H9 (cell line): ENCODE measurements around the gene ALKBH2. TPM values are rescaled to one million over a fixed set of nuclear protein-coding genes. Genes with fewer than 3 reads are reported as not detected.

Source experiments
- DNase-seq: peaks from one replicate; pipeline ENCODE4 v3.0.0-alpha.2; 2017
- H2AFZ ChIP-seq: one replicate; pipeline ENCODE4 v1.6.1; 2013; ENCODE audit warnings: mild to moderate bottlenecking, low read length, control low read depth, moderate library complexity
- H2AK5ac ChIP-seq: 2 replicates; pipeline ENCODE4 v1.6.1; 2013; ENCODE audit warnings: low read length, control low read depth, mixed read lengths; ENCODE audit not compliant: insufficient read length
- H2BK120ac ChIP-seq: one replicate; pipeline ENCODE4 v1.6.1; 2013; ENCODE audit warnings: low read depth, mild to moderate bottlenecking, low read length, control low read depth, inconsistent platforms; ENCODE audit not compliant: poor library complexity, severe bottlenecking
- H2BK12ac ChIP-seq: 2 replicates; pipeline ENCODE4 v1.6.1; 2013; ENCODE audit warnings: low read length, control low read depth, mixed read lengths, low read depth; ENCODE audit not compliant: insufficient read length
- H2BK15ac ChIP-seq: 2 replicates; pipeline ENCODE4 v1.6.1; 2013; ENCODE audit warnings: low read depth, low read length, control low read depth
- H2BK20ac ChIP-seq: one replicate; pipeline ENCODE4 v1.6.1; 2013; ENCODE audit warnings: low read depth, mild to moderate bottlenecking, low read length, control low read depth, inconsistent platforms; ENCODE audit not compliant: poor library complexity, severe bottlenecking
- H2BK5ac ChIP-seq: 2 replicates; pipeline ENCODE4 v1.6.1; 2013; ENCODE audit warnings: low read length, control low read depth, mixed read lengths; ENCODE audit not compliant: insufficient read length
- H3K14ac ChIP-seq: 2 replicates; pipeline ENCODE4 v1.6.1; 2013; ENCODE audit warnings: low read length, control low read depth; ENCODE audit not compliant: insufficient read depth
- H3K18ac ChIP-seq: 2 replicates; pipeline ENCODE4 v1.6.1; 2013; ENCODE audit warnings: low read depth, mild to moderate bottlenecking, mixed read lengths, low read length, control low read depth; ENCODE audit not compliant: insufficient read length
- H3K23ac ChIP-seq: 2 replicates; pipeline ENCODE4 v1.6.1; 2013; ENCODE audit warnings: low read length, control low read depth, mixed read lengths, low read depth; ENCODE audit not compliant: insufficient read length
- H3K23me2 ChIP-seq: 2 replicates; pipeline ENCODE4 v1.6.1; 2013; ENCODE audit warnings: low read depth, mild to moderate bottlenecking, mixed read lengths, low read length, control low read depth; ENCODE audit not compliant: insufficient read length, poor library complexity, severe bottlenecking
- H3K27ac ChIP-seq: 2 replicates; pipeline ENCODE4 v1.5.1; 2013; ENCODE audit warnings: low read length, control low read depth, mixed read lengths, low read depth; ENCODE audit not compliant: insufficient read length
- H3K27me3 ChIP-seq: 2 replicates; pipeline ENCODE4 v1.6.1; 2013; ENCODE audit warnings: low read length, control low read depth, inconsistent platforms; ENCODE audit not compliant: insufficient read depth
- H3K4ac ChIP-seq: 2 replicates; pipeline ENCODE4 v1.6.1; 2013; ENCODE audit warnings: low read depth, mild to moderate bottlenecking, control low read depth, inconsistent platforms, low read length, moderate library complexity
- H3K4me1 ChIP-seq: 2 replicates; pipeline ENCODE4 v1.6.1; 2013; ENCODE audit warnings: low read length, control low read depth, inconsistent platforms; ENCODE audit not compliant: insufficient read depth
- H3K4me2 ChIP-seq: 2 replicates; pipeline ENCODE4 v1.6.1; 2013; ENCODE audit warnings: low read length, control low read depth, mixed read lengths; ENCODE audit not compliant: insufficient read length, insufficient read depth
- H3K56ac ChIP-seq: 2 replicates; pipeline ENCODE4 v1.6.1; 2013; ENCODE audit warnings: low read depth, mild to moderate bottlenecking, mixed read lengths, low read length, control low read depth; ENCODE audit not compliant: insufficient read length
- H3K79me1 ChIP-seq: 2 replicates; pipeline ENCODE4 v1.6.1; 2013; ENCODE audit warnings: low read depth, mild to moderate bottlenecking, moderate library complexity, low read length, control low read depth, inconsistent platforms; ENCODE audit not compliant: insufficient read depth, poor library complexity, severe bottlenecking
- H3K79me2 ChIP-seq: 2 replicates; pipeline ENCODE4 v1.6.1; 2013; ENCODE audit warnings: low read length, control low read depth, inconsistent platforms; ENCODE audit not compliant: insufficient read depth
- H3K9ac ChIP-seq: 2 replicates; pipeline ENCODE4 v1.6.1; 2013; ENCODE audit warnings: low read length, control low read depth, mixed read lengths; ENCODE audit not compliant: insufficient read length; ENCODE audit errors: extremely low read depth
- H3K9me3 ChIP-seq: one replicate; pipeline ENCODE4 v1.6.1; 2013; ENCODE audit warnings: low read depth, low read length, inconsistent platforms; ENCODE audit not compliant: control insufficient read depth
- H3T11ph ChIP-seq: one replicate; pipeline ENCODE4 v1.6.1; 2013; ENCODE audit warnings: mild to moderate bottlenecking, low read length, control low read depth, inconsistent platforms
- H4K20me1 ChIP-seq: one replicate; pipeline ENCODE4 v1.6.1; 2013; ENCODE audit not compliant: control insufficient read depth, insufficient read length, insufficient read depth
- H4K5ac ChIP-seq: 2 replicates; pipeline ENCODE4 v1.6.1; 2013; ENCODE audit warnings: low read depth, mild to moderate bottlenecking, mixed read lengths, low read length, control low read depth; ENCODE audit not compliant: insufficient read length
- H4K8ac ChIP-seq: replicated peaks from 2 replicates; pipeline ENCODE4 v1.6.1; 2013; ENCODE audit warnings: low read length, control low read depth, mixed read lengths, low read depth; ENCODE audit not compliant: insufficient read length
- H4K91ac ChIP-seq: 2 replicates; pipeline ENCODE4 v1.6.1; 2013; ENCODE audit warnings: low read depth, mild to moderate bottlenecking, moderate library complexity, mixed read lengths, low read length, control low read depth; ENCODE audit not compliant: insufficient read length
- H3K27ac Mint-ChIP-seq, 3 experiments: 2 replicates in 2 of 3; 3 replicates in 1 of 3; pipeline ENCODE4 v1.8.0; 2020 to 2021; ENCODE audit warnings: mixed read lengths in 3 of 3, mild to moderate bottlenecking in 1 of 3, moderate library complexity in 1 of 3
- H3K27me3 Mint-ChIP-seq: 2 replicates; pipeline ENCODE4 v1.8.0; 2021; ENCODE audit warnings: low read depth, mild to moderate bottlenecking, moderate library complexity, mixed read lengths
- H3K36me3 Mint-ChIP-seq, 3 experiments: 2 replicates in 2 of 3; 3 replicates in 1 of 3; pipeline ENCODE4 v1.8.0; 2020 to 2021; ENCODE audit warnings: low read depth in 3 of 3, mixed read lengths in 3 of 3; ENCODE audit not compliant: insufficient read depth in 1 of 3
- H3K4me1 Mint-ChIP-seq, 2 experiments: 2 replicates each; pipeline ENCODE4 v1.8.0; 2020; ENCODE audit warnings: mixed read lengths in 2 of 2
- H3K4me3 Mint-ChIP-seq, 2 experiments: 2 replicates in 1 of 2; 3 replicates in 1 of 2; pipeline ENCODE4 v1.8.0; 2020 to 2021; ENCODE audit warnings: mild to moderate bottlenecking in 2 of 2, mixed read lengths in 2 of 2, moderate library complexity in 1 of 2
- H3K9me3 Mint-ChIP-seq, 2 experiments: 2 replicates in 1 of 2; 3 replicates in 1 of 2; pipeline ENCODE4 v1.8.0; 2020; ENCODE audit warnings: mild to moderate bottlenecking in 2 of 2, mixed read lengths in 2 of 2, moderate library complexity in 1 of 2
- CTCF ChIP-seq: fragments of 200-600 bp; sonication (generic); conservative IDR thresholded peaks from 3 replicates; pipeline ENCODE4 v1.8.0; 2021; ENCODE audit warnings: antibody characterized with exemption, mild to moderate bottlenecking
- WGBS: extraction: QIAGEN DNeasy Blood & Tissue Kit; methylation state at CpG from one replicate; pipeline ENCODE4 v1.1.7; 2013; ENCODE audit warnings: missing lambda C conversion rate, low lambda C conversion rate, mixed read lengths; ENCODE audit not compliant: insufficient read length; ENCODE audit errors: extremely low coverage; 5-methylcytosine and 5-hydroxymethylcytosine counted together
- total RNA-seq: library from RNA; stranded (reverse); gene quantifications from 2 replicates; pipeline ENCODE4 v1.2.1, GENCODE V29; 2021

Gene ALKBH2
- total RNA-seq, 1 experiment from 2014 or later: 24.4 TPM

GRCh38 chr12:109134186-109134917 is 41.1 kb upstream of the ALKBH2 start:
- Histone ChIP-seq H2AK5ac (no peak overlapping the region), H3K56ac (no peak overlapping the region), H4K5ac (no peak overlapping the region), H3K9me3 (no peaks in the 10 kb centered on the region), H3K9ac (no peak overlapping the region), H3K4me1 (no peaks in the 10 kb centered on the region), H2BK15ac (no peak overlapping the region), H3K23me2 (no peaks in the 10 kb centered on the region), H4K20me1 (no peaks in the 10 kb centered on the region), H3K79me2 (no peaks in the 10 kb centered on the region), H4K8ac (no peak overlapping the region), H3K27me3 (no peaks in the 10 kb centered on the region), H2BK20ac (no peak overlapping the region), H3K18ac (no peak overlapping the region), H3K27ac (no peak overlapping the region), H3K14ac (no peak overlapping the region), H3K4me2 (no peak overlapping the region), H2BK12ac (no peak overlapping the region), H3K79me1 (no peaks in the 10 kb centered on the region), H4K91ac (no peak overlapping the region), H2AFZ (no peak overlapping the region), H3K4ac (no peak overlapping the region), H2BK120ac (no peak overlapping the region), H3T11ph (no peak overlapping the region), H2BK5ac (no peak overlapping the region), H3K23ac (no peak overlapping the region)
- peak; percentile 81 for DNase-seq
- Mint-ChIP-seq H3K27ac (no peak overlapping the region), H3K36me3 (peaks cover 0 to 1% (median 0%) of the 10 kb centered on the region in 3 experiments; a peak in 1 of 7 replicates), H3K4me3 (no peak overlapping the region), H3K9me3 (peaks cover 7 to 14% of the 10 kb centered on the region in 2 experiments), H3K27me3 (no peaks in the 10 kb centered on the region; the same call in 1 of the 2 replicates), H3K4me1 (peaks cover 0 to 8% of the 10 kb centered on the region in 2 experiments; a peak in 3 of 4 replicates)
- TF ChIP-seq CTCF: peak; percentile 80
- no CpG with 5 or more reads among the region's 6 CpGs for WGBS
